ENCODE data around the gene RAB20.
"Not testable (repeated sequence)": the region's sequence is repeated elsewhere in the genome, so short reads cannot be mapped to it uniquely, and the experiment has no call there.

Gene RAB20

DNA sequence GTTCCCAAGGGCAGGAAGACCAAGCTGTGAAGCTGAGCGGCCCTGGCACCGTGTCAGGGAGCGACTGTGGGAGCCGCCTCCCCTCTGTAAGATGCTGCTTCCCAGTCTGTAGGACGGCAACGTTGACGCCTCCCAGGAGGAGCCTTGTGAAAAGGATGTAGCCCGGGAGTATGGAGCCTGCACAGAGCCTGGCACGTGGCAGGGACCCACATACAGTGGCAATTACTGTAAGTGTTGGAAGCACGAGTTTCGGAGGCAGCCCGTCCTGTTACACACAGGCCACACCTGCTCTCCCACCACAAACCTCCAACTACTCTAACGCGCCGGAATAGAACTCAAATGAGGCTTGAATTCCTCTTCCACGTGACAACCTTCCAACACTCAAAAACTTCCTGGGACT lies 6.6 kb downstream of the RAB20 start:
- DNase-seq (ENCODE audit: low spot score) = no peak

DNA sequence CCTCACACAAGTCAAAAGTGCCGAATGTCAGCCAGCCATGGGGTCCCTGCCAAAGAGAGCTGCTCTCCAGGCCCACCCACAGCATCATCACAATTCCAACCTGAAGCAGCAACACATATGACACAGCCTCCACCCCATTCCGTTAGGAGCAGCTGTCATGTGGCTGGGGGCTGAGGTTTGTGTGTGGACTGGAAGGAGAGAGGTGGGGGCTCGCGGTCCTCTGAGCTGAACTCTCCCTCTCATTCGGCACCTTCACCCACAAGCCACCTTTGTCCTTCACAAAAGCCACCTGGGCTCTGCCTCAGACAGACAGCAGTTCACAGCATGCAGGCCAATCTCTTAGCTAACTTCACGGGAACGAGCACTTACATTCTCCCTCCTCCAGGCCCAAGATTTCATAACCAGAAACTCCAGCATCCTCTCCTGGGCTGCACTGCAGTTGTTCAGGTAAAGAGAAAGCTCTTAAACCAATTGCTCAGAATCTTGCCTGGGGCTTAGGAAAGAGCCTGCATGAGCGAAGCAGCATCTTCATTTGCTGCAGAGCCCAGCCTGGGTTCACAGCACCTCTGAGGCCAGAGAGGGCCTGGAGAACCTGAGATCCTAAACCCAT lies 7.2 kb downstream of the RAB20 start:
- no peak for DNase-seq (ENCODE audit: low spot score)

DNA sequence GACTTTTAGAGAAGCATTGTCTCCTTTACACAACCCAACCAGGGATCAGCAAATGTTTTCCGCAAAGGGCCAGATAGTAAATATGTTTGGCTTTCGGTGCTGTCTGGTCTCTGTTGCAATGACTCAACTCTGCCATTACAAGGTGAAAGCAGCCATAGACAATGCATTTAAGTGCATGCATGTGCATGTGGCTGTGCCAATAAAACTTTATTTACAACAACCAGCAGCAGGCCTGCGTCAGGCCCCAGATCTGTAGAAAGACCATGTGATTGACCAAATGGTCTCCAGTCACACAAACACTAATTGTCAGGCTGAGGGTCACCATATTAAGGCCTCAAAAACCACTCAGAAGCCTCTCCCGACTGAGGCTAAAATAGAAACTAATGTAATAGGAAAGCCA lies 8.1 kb downstream of the RAB20 start:
- no peak for DNase-seq (ENCODE audit: low spot score)

DNA sequence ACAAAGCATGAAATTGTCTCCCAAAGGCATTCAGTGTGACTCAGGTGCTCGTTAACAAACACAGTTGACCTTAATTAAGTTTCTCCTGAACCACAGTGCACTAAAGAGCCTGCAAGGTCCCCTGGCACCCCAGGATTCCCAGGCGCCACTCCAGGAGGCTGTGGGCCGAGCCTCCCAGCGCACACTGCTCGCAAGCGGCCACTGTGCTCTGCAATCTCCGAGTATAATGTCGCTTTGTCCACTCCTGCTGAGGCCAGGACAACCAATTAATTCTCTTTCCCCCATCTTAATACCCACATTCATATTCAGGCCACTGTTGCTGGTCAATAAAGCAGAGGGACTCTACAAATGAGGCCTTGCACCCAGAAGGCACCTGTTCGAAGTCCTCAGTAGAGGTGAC lies 8.8 kb downstream of the RAB20 start:
- no peak for DNase-seq (ENCODE audit: low spot score)

DNA sequence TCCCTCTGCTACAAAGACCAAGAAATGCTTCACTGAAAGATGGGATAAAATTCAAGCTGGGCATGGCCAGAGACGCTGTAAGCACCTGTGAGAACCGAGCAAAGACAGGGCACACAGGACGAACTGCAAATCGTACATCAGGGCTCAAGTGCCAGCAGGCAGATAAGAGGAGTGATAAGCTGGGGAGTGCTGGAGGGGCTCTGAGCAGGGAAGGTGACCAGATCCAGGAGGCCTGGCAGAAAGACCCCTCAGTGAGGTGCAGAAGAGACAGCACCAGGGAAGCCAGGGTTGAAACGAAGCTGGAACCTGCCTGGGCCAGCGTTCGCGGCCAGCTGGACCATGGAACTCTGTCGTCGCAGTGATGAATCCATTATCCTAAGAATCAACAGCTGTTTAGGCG lies 10.2 kb downstream of the RAB20 start:
- DNase-seq (ENCODE audit: low spot score) = no peak

DNA sequence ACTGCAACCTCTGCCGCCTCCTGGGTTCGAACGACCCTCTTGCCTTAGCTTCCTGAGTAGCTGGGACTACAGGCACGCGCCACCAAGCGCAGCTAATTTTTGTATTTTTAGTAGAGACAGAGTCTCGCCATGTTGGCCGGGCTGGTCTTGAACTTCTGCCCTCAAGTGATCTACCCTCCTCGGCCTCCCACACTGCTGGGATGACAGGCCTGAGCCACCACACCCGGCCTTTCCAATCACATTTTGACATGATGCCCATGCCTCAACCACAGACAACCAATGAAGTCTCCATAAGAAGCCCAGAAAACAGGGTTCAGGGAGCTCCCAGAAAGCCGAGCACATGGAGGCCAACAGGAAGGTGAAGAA lies 11.7 kb downstream of the RAB20 start:
- no peak for DNase-seq (ENCODE audit: low spot score)

DNA sequence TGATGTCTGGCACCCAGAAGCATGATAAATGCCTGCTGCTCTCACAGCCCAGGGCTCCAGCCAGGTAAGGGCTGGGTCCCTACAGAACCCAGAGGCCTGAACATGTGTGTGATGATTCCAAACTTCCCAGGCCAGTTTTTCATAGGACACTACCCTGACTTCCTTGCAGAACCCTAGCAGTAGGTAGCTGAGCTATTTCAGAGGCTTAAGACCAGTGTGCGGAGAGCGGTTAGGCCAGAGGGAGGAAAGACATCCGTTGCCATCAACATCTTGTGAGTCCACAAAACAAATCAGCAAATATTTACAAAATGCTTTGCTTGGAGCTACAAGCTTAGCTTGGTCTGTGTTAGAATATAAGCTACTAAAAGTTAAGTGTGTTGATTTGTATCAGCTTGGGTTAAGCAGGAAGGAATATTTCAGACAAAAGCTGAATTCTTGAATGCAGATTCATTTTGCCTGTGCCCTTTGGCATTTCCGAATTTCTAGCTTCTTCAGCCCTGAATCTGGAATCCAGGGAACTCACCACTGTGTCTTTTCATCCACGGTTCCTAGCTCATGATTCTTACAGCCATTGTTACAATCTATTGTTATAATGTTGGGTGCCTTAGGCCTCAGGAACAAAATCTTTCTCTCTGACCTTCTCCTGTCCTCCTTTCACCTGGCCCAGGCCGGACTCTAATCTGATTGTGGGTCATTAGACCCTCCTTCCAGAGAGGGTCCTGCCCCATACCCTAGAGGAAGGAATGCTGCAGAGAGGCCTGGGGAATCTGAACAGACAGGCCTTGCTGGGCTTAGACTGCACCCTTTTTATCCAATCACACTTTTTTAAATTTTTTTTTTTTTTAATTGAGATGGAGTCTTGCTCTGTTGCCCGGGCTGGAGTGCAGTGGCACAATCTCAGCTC lies 12.4 kb downstream of the RAB20 start:
- no peak for DNase-seq (ENCODE audit: low spot score)

DNA sequence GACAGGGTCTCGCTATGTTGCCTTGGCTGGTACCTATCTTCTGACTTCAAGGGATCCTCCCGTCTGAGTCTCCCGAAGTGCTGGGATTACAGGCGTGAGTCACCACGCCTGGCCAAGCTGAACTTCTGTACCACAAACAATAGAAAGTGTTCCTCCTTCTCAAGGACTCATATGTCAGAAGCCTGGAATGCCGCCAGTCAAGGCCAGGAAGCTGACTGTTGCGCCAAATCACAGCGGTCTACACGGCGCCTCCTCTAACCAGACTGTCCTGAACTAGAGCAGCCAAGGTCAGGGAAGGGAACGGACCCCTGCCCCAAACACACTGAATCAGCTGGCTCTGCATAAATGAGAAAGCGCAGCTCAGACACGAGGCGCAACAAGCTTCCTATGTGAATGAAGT lies 14.6 kb downstream of the RAB20 start:
- DNase-seq (ENCODE audit: low spot score) = no peak

DNA sequence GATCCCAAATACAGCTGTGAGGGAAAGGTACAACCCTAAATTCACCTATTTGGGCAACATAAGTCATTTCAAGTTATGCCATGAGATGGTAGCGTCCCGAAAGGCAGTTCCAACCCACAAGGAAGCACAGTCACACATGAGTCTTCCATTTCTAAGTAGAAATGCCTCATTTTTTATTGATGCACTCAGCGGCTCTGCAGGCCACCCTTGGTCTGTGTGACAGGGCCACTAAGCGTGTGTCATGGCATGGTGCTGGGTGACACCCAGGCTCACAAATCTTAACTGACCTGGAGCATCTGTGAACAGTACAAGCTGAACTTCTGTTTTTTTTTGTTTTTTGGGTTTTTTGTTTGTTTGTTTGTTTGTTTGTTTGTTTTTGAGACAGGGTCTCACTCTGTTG lies 15.1 kb downstream of the RAB20 start:
- no peak for DNase-seq (ENCODE audit: low spot score)

DNA sequence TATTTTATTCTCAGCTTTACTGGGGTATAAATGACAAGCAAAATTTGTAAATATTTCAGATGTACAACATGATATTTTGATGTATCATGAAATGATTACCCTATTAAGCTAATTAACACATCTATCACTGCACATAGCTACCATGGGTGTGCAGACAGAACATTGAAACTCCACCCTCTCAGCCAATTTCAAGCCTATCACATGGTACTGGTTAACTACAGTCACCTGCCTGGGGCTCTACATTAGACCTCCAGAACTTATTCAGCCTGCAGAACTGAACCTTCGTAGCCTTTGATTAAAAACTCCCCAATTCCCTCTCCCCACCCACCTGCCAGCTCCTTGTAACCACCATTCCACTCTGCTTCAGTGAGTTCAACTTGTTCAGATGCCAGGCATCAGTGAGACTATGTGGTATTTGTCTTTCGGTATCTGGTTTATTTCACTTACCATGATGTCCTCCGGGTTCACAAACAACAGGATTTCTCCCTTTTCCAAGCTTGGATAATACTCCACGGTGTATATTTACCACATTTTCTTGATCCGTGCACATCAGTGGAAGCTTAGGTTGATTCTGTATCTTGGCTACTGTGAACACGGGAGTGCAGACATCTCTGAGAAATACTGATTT lies 19.2 kb downstream of the RAB20 start:
- DNase-seq (ENCODE audit: low spot score) = no peak

DNA sequence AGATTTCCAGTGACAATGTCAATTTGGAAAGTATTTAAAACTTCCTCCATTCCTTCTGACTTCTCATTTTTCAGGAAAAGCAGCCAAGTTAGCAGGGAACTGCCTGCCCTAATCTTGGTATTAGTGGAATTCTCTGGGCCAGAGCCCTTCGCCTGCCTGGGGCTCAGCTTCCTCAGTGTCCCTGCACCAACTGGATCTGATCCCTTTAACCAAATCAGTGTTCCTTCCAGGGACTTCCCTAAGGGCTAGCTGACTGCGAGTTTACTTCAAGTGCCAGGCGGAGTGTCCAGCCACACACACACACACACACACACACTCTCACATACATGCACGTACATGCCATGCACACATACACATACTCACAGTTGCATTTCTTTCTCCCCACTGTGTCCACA lies 20.0 kb downstream of the RAB20 start:
- no peak for DNase-seq (ENCODE audit: low spot score)

DNA sequence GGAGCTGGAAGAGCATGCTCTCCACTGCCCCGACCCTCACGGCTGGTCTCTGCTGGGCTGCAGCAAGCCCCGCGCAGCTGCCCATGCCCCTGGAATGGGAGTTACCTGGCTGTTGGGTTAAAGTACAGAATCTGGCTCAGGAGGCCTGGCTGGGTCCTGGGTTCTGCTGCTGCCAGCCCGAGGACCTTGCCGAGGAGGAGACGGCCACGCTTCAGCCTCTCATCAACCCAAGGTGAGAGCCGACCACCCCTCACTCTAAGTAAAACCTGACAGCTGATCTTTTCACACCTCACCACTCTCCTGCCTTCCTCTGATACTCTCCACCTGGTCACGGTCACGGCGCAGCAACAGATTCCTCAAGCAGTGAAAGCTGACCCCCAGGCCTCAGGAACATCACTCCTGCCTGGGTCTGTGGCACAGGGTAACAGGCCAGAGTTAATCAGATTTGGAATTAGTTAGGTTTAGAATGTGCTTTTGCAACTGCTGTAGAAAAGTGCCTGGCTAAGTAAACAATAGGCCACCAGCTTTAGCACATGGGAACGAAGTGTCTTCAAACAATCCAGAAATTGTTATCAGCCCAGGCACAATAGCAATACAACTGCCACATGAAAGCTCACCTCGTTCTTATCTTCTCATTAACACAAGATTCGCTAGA lies 20.5 kb downstream of the RAB20 start:
- no peak for DNase-seq (ENCODE audit: low spot score)

DNA sequence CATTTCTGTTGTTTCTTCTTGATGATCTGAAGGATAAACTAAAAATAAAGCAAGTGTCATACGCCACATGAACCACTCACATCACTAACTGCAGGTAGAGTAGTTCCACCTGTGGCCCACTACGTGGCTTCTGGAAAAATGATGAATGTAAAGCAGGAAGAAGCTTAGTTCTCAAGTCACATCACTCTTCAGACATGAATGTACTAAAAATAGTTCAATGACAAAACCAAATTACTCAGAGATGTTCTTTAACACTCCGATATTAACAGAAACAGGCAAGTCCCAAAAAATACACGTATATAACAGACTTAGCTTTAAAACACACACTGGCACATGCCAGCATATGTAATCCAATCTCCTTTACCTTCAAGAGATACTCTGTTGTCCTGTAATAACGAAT lies 21.6 kb downstream of the RAB20 start:
- no peak for DNase-seq (ENCODE audit: low spot score)

DNA sequence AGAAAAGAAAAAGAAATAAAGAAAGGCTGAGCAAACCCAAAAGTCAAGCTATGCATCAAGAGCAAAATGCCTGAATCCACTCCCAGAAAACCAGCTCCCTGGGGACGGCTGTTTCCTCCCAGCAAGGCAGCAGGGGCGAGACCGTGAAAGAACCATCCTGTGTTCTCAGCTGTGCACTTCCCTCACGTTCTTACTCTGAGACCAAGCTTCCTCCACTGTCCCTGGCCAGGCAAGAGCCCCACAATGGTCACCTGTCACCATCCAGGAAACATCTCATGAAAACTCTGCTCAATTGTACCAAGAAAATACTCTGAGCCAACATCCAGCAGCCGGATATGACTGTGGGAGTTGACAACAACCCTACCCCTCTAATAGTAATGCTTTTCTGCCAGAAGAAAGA lies 22.9 kb downstream of the RAB20 start:
- no peak for DNase-seq (ENCODE audit: low spot score)

DNA sequence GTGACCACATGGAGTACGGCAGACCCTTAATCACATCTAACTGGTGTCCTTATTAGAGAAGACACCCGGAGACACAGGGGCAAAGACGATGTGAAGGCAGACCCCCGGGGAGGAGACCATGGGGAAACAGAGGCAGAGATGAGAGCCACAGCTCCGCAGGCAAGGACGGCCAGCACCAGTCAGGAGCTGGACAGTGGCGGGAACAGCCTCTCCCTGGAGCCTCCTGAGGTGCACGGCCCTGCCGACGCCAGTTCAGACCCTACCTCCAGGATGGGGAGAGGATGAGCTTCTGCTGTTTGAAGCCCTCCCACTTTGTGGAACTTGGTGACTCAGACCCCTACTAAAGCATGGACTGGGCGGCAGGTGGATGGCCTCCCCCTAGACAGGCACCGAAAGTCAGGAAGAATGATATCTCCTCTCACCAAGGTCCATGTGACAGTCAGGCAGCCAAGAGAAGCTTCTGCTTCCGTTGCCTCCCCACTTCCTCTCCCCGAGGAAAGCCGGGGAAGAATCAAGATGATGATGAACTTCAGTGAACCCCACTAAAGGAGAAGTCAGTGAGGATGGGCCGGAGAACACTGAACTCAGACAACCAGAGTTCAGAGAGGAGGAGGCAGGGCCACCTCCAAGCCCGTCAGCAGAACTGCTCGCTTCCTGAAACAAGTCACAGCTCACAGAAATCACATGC lies 25.4 kb downstream of the RAB20 start:
- no peak for DNase-seq (ENCODE audit: low spot score)

DNA sequence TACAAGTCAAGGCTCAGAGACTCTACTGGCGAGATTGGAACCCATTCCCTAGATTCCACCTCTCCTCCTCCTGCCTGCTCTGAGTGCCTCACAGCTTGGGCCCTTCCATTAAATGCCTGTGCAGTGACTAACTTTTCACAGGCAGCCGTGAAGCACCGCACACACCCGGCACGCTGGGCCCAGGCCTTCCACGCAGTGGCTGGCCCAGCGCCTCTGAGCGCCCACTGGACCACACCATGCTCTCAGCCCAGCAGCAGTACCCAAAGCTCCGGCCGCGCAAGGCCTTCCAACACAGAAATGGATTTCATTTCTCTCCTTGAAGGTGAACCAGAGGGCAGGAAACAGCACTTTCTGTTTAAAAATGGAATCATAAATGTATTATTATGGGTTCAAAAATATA lies 26.0 kb downstream of the RAB20 start:
- DNase-seq (ENCODE audit: low spot score) = no peak

DNA sequence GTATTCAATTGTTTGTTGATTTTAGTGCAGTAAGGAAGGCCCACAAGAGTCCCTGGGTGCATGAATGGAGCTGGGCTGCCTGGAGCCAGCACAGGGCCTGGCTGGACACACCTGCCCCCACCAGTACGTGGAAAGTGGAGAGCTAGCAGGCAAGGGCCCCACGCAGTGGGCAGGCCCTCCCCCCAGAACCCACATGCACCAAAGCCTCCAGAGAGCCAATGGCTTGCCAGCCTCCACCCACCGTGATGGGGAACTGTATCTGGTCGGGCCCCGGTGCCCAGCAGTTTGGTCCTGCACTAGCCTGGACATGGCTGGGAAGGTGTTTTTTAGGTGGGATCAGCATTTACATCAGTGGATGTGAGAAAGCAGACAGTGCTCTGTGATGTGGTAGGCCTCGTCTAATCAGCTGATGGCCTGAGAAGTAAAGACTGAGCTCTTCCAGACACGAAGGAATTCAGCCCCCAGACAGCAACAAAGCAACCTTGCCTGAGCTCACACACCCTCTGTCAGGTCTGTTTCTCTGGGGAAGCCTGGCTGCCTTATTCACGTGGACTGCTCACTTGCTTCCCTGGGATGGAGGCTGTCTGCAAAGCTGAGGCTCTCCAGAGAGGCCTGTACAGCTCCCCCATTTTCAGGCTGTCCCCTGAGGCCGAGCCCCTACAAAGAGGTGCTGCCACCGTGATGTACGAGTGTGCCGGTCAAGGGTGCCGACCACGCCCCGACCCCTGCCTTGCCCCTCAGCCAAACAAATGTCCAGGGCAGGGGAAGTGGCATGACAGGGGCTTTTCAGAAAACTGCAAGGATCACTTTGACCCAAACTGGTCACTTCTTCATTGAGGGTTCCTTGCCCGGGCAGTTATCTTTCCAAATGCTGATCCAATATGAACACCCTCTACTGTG lies 27.5 kb downstream of the RAB20 start:
- DNase-seq (ENCODE audit: low spot score) = no peak

DNA sequence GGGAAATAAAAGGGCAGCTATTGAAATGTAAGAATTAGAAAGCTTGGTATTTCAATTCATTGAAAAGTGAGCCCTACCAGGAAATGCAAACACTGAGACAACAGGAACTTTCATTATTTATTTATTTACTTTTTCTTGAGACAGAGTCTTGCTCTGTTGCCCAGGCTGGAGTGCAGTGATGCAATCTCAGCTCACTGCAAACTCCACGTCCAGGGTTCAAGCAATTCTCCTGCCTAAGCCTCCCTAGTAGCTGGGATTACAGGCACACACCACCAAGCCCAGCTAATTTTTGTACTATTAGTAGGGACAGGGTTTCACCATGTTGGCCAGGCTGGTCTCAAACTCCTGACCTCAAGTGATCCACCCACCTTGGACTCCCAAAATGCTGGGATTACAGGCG lies 29.3 kb downstream of the RAB20 start:
- not testable (repeated sequence) for DNase-seq (ENCODE audit: low spot score)

DNA sequence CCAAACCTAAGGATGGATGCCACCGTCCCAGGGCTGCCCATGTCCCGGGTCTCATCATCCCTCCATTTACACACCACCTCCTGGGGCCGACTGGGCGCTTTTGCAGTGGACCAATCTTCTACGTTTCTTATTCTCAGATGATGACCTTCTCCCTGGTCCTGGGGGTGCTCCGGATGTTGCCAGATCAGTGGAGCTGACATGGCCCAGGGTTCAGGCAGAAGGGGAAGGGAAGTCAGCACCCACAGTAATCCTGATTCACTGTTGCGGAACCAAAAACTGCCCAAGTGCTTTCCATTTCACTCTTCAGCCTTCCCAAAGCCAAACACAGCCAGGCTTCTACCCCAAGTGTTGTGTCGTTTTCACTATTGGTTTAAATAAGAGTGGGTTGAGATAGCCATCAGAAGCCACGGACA lies 29.8 kb downstream of the RAB20 start:
- DNase-seq (ENCODE audit: low spot score) = no peak

DNA sequence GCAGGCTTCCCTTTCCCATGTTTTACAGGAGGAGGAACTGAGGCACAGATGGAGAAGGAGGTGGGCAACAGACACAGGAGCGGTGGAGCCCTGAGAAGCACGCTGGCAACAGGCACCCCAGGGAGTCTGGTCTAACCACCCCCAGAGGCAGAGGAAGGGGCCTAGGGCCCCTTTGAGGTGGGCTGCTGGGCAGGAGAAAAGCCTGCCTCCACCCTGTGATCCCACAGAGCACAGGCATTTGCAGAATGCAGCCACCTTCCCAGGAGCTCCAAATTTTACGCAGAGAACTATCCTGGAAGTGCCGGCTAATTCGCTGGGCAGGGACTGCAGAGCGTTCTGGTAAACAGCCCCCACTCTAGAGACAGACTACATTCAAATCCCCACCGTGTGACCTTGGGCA lies 30.4 kb downstream of the RAB20 start:
- no peak for DNase-seq (ENCODE audit: low spot score)

Data from D341Med (cell line).